Endothelial cell of umbilical vein (primary cell): ENCODE measurements around the gene PRPF40B. TPM values are rescaled to one million over a fixed set of nuclear protein-coding genes. Genes with fewer than 3 reads are reported as not detected.

ENCODE experiments used
- BruUV-seq: library from RNA; stranded (reverse); fragments of 400-500 nt; replicated peaks from 2 replicates; lab custom pipeline; 2021; lab: Mats Ljungman, UMichigan
- CTCF ChIA-PET: fragments of 300-600, 350-600 bp; sonication (Branson Sonifier 250); formaldehyde crosslinking; loops from one replicate; lab custom pipeline; 2021; ENCODE audit warnings: antibody characterized with exemption, inconsistent platforms; lab: Charles Lee
- POLR2A ChIA-PET: fragments of 300-600, 350-600 bp; sonication (Branson Sonifier 250); formaldehyde crosslinking; loops from one replicate; lab custom pipeline; 2021; ENCODE audit warnings: antibody characterized with exemption, inconsistent platforms; lab: Charles Lee
- DNase-seq: peaks from one replicate; pipeline ENCODE4 v3.0.0-alpha.2; 2011; ENCODE audit warnings: low read depth, low spot score
- FAIRE-seq: peaks from 2 replicates; lab custom pipeline; 2011; peaks lifted over from hg19 to GRCh38; lab: Jason Lieb, UNC
- H2AFZ ChIP-seq: 2 replicates; pipeline ENCODE4 v1.6.0; 2012; ENCODE audit warnings: low read depth, low read length, control low read depth, inconsistent platforms
- H3K27ac ChIP-seq: 2 replicates; pipeline ENCODE4 v1.5.1; 2011; ENCODE audit warnings: low read depth, mild to moderate bottlenecking, control low read depth, low read length, moderate library complexity; ENCODE audit not compliant: insufficient read depth
- H3K27me3 ChIP-seq, 2 experiments: 2 replicates each; pipeline versions ENCODE4 v1.6.0 to v1.6.1; 2011; ENCODE audit warnings: low read length in 2 of 2, mixed read lengths in 1 of 2; ENCODE audit not compliant: control insufficient read depth in 2 of 2, insufficient read depth in 2 of 2
- H3K36me3 ChIP-seq, 2 experiments: 2 replicates in 1 of 2; 3 replicates in 1 of 2; pipeline ENCODE4 v1.5.1; 2011; ENCODE audit warnings: low read length in 2 of 2, mild to moderate bottlenecking in 1 of 2, moderate library complexity in 1 of 2; ENCODE audit not compliant: control insufficient read depth in 2 of 2, insufficient read depth in 2 of 2; ENCODE audit errors: extremely low read depth in 1 of 2
- H3K4me1 ChIP-seq: 3 replicates; pipeline ENCODE4 v1.5.1; 2011; ENCODE audit warnings: mild to moderate bottlenecking, low read length; ENCODE audit not compliant: control insufficient read depth, insufficient read depth; ENCODE audit errors: extremely low read depth
- H3K4me2 ChIP-seq: 2 replicates; pipeline ENCODE4 v1.6.1; 2011; ENCODE audit warnings: low read length, control low read depth, mixed read lengths; ENCODE audit not compliant: insufficient read depth
- H3K4me3 ChIP-seq, 3 experiments: fragments of 200-600 bp in 1 of 3; sonication (generic), shearing (Covaris generic) in 1 of 3; replicated peaks in 1 of 3; 2 replicates each; pipeline ENCODE4 v1.5.1; 2011 to 2016; ENCODE audit warnings: control low read depth in 3 of 3, low read length in 3 of 3, mild to moderate bottlenecking in 2 of 3, inconsistent platforms in 1 of 3, low read depth in 1 of 3, moderate library complexity in 1 of 3; ENCODE audit not compliant: insufficient read depth in 1 of 3
- H3K79me2 ChIP-seq: 2 replicates; pipeline ENCODE4 v1.6.0; 2012; ENCODE audit warnings: low read length, inconsistent platforms; ENCODE audit not compliant: control insufficient read depth, insufficient read depth
- H3K9ac ChIP-seq: replicated peaks from 2 replicates; pipeline ENCODE3; 2011; ENCODE audit warnings: low read length, control low read depth; ENCODE audit not compliant: insufficient read depth; ENCODE audit errors: extremely low read depth
- H3K9me1 ChIP-seq: replicated peaks from 3 replicates; pipeline ENCODE4 v1.6.0; 2011; ENCODE audit warnings: mild to moderate bottlenecking, low read length; ENCODE audit not compliant: control insufficient read depth, insufficient read depth; ENCODE audit errors: extremely low read depth
- H3K9me3 ChIP-seq: replicated peaks from 2 replicates; pipeline ENCODE4 v1.5.1; 2012; ENCODE audit warnings: low read length, inconsistent platforms; ENCODE audit not compliant: control insufficient read depth, insufficient read depth
- H4K20me1 ChIP-seq: replicated peaks from 2 replicates; pipeline ENCODE3; 2011; ENCODE audit warnings: mild to moderate bottlenecking, low read length; ENCODE audit not compliant: control insufficient read depth, insufficient read depth; ENCODE audit errors: extremely low read depth
- CTCF ChIP-seq, 2 donors: IDR thresholded peaks; 1 replicate in 1 of 2; 2 replicates in 1 of 2; pipeline ENCODE4 v1.5.1; 2011; ENCODE audit warnings: low read length in 2 of 2, mild to moderate bottlenecking in 2 of 2, moderate library complexity in 2 of 2, control low read depth in 1 of 2, inconsistent platforms in 1 of 2, low read depth in 1 of 2; ENCODE audit not compliant: insufficient read depth in 1 of 2; ENCODE audit errors: extremely low read depth in 1 of 2
- FOS ChIP-seq: IDR thresholded peaks from 2 replicates; pipeline ENCODE4 v1.6.1; 2011; ENCODE audit warnings: mild to moderate bottlenecking, low read length, moderate library complexity, borderline replicate concordance; ENCODE audit not compliant: insufficient read depth
- JUN ChIP-seq: IDR thresholded peaks from 2 replicates; pipeline ENCODE4 v1.6.1; 2011; ENCODE audit warnings: borderline replicate concordance, low read depth; ENCODE audit not compliant: insufficient read length, insufficient read depth
- MAX ChIP-seq: IDR thresholded peaks from 2 replicates; pipeline ENCODE4 v1.6.1; 2011; ENCODE audit not compliant: insufficient read depth, insufficient read length
- MYC ChIP-seq: IDR thresholded peaks from one replicate; pipeline ENCODE4 v1.6.1; 2011; ENCODE audit warnings: mild to moderate bottlenecking, low read depth, low read length
- POLR2A ChIP-seq: IDR thresholded peaks from 2 replicates; pipeline ENCODE4 v1.6.1; 2012; ENCODE audit warnings: low read depth, mild to moderate bottlenecking, control low read depth, low read length
- POLR2AphosphoS5 ChIP-seq: IDR thresholded peaks from 2 replicates; pipeline ENCODE4 v1.6.1; 2012; ENCODE audit warnings: low read depth, mild to moderate bottlenecking, control low read depth, low read length, moderate library complexity; ENCODE audit not compliant: insufficient read depth
- dilution Hi-C: fragments of 300-500 bp; cut with MboI; formaldehyde crosslinking; loops from one replicate; pipeline ENCODE4 v1.15.0; 2019; ENCODE audit warnings: low sequenced_read_pairs; ENCODE audit not compliant: extremely low pct_ligation_motif_present
- intact Hi-C: fragments of 100-400 bp; cut with micrococcal nuclease; formaldehyde crosslinking; loops from one replicate; pipeline ENCODE4 v1.10.0; 2022
- polyA plus RNA-seq, 4 experiments: library from polyadenylated mRNA; depleted of rRNA in 3 of 4; stranded (reverse) in 3 of 4; unstranded in 1 of 4; fragments of >200 nt; gene quantifications; 2 replicates each; pipeline versions ENCODE4 v1.2.1 to v1.2.3, GENCODE V29; 2011 to 2012; ENCODE audit warnings: missing spikeins in 1 of 4
- total RNA-seq: library from RNA; stranded (reverse); gene quantifications from 2 replicates; pipeline ENCODE4 v1.2.3, GENCODE V29; 2021

The PRPF40B gene
- total and polyA plus RNA-seq, 2 donors (not counting 3 experiments of a cell fraction or from before 2014, with no cell fraction given): 5.4 to 9.9 TPM

- peak; percentile 95 for DNase-seq
- BruUV-seq: TSS peak; percentile 98
- Histone ChIP-seq H3K9me3 (no peaks in the 10 kb centered on the region), H3K27me3 (no peaks in the 10 kb centered on the region), H3K36me3 (peaks cover 10 to 22% of the 10 kb centered on the region in 2 experiments), H3K4me3 (peak overlapping the region in 1 of 3 experiments; percentile 12), H3K9ac (peak overlapping the region; percentile 86), H4K20me1 (no peaks in the 10 kb centered on the region), H3K79me2 (peaks cover 13% of the 10 kb centered on the region), H3K27ac (peak overlapping the region; percentile 100), H3K4me2 (peak overlapping the region; percentile 82), H3K4me1 (peaks cover 48% of the 10 kb centered on the region), H2AFZ (no peak overlapping the region), H3K9me1 (no peaks in the 10 kb centered on the region)
- peak; percentile 93 for TF ChIP-seq JUN
- TF ChIP-seq MYC: peak; percentile 41
- TF ChIP-seq POLR2A: no peak
- peak; percentile 99 for TF ChIP-seq POLR2AphosphoS5
- TF ChIP-seq CTCF (IDR thresholded peaks at IDR 0.05; ENCODE audit: extremely low read depth in 1 of 2, insufficient read depth in 1 of 2, low read depth in 1 of 2, low read length in 2 of 2): no peak
- TF ChIP-seq MAX: no peak
- no peak for TF ChIP-seq FOS
- intact Hi-C loops: loop anchor here (1.0 kb wide), 5 partner anchors 8 to 44 kb away; partner anchors contain the start of gene FMNL3
- CTCF ChIA-PET: interaction anchor here (0.8 to 4.1 kb wide), 14 partner anchors 8 to 99 kb away, joined by 3 to 56 read pairs (median 4); partner anchors contain the start of genes FMNL3 and TMBIM6
- POLR2A ChIA-PET: interaction anchor here (0.6 to 1.6 kb wide), 7 partner anchors 10 to 502 kb away, joined by 3 to 21 read pairs (median 8); partner anchors contain the start of genes FMNL3 and TMBIM6
- dilution Hi-C loops: no loop called here
- FAIRE-seq: peak; percentile 99
Measured at GRCh38 chr12:49662998-49663843, 39.9 kb downstream of the PRPF40B start.
